ENCODE results near the gene MBNL1.

Gene MBNL1

GRCh38 chr3:152290374-152290773, 21.6 kb downstream of the MBNL1 start:
- no peak overlapping the region for H3K27ac ChIP-seq
- TF ChIP-seq CTCF (IDR thresholded peaks at IDR 0.05) (no peak), ZFX (IDR thresholded peaks at IDR 0.05; ENCODE audit: borderline replicate concordance) (no peak)

GRCh38 chr3:152291238-152291637, 22.5 kb downstream of the MBNL1 start:
- H3K27ac ChIP-seq, result no peak overlapping the region
- TF ChIP-seq ZFX (IDR thresholded peaks at IDR 0.05; ENCODE audit: borderline replicate concordance) (no peak), CTCF (IDR thresholded peaks at IDR 0.05) (no peak)

GRCh38 chr3:152291649-152292066, 22.9 kb downstream of the MBNL1 start:
- TF ChIP-seq ZFX (IDR thresholded peaks at IDR 0.05; ENCODE audit: borderline replicate concordance), result no peak
- TF ChIP-seq CTCF (IDR thresholded peaks at IDR 0.05), result no peak
- no peak overlapping the region for H3K27ac ChIP-seq

GRCh38 chr3:152292366-152292765, 23.6 kb downstream of the MBNL1 start:
- TF ChIP-seq CTCF (IDR thresholded peaks at IDR 0.05) (no peak), ZFX (IDR thresholded peaks at IDR 0.05; ENCODE audit: borderline replicate concordance) (no peak)
- H3K27ac ChIP-seq, result no peak overlapping the region

GRCh38 chr3:152293347-152294006, 24.7 kb downstream of the MBNL1 start:
- no peak for TF ChIP-seq ZFX (IDR thresholded peaks at IDR 0.05; ENCODE audit: borderline replicate concordance)
- TF ChIP-seq CTCF (IDR thresholded peaks at IDR 0.05), result no peak
- no peak overlapping the region for H3K27ac ChIP-seq

GRCh38 chr3:152295344-152295743, 26.6 kb downstream of the MBNL1 start:
- no peak overlapping the region for H3K27ac ChIP-seq
- TF ChIP-seq ZFX (IDR thresholded peaks at IDR 0.05; ENCODE audit: borderline replicate concordance) (no peak), CTCF (IDR thresholded peaks at IDR 0.05) (no peak)

- H3K27ac ChIP-seq, result no peak overlapping the region
- TF ChIP-seq ZFX (IDR thresholded peaks at IDR 0.05; ENCODE audit: borderline replicate concordance), result no peak
- no peak for TF ChIP-seq CTCF (IDR thresholded peaks at IDR 0.05)
Observed at GRCh38 chr3:152295806-152296205, 27.1 kb downstream of the MBNL1 start.
